KMS-11 (cell line): ENCODE measurements around the gene CDHR1.

Experiments used
- H2AFZ ChIP-seq: fragments of 200-600 bp; sonication (generic); 2 replicates; pipeline ENCODE4 v1.6.1; 2016; ENCODE audit warnings: antibody characterized with exemption, mixed run types, low read depth
- H3K27ac ChIP-seq: fragments of 200-600 bp; sonication (generic); 2 replicates; pipeline ENCODE4 v1.6.1; 2016; ENCODE audit warnings: mild to moderate bottlenecking, mixed run types
- H3K27me3 ChIP-seq: fragments of 200-600 bp; sonication (generic); 2 replicates; pipeline ENCODE4 v1.6.1; 2017; ENCODE audit warnings: mild to moderate bottlenecking, low read depth, mixed run types, moderate library complexity; ENCODE audit not compliant: insufficient read depth
- H3K36me3 ChIP-seq: fragments of 200-600 bp; sonication (generic); 2 replicates; pipeline ENCODE4 v1.6.1; 2017; ENCODE audit warnings: mild to moderate bottlenecking, mixed run types; ENCODE audit not compliant: insufficient read depth
- H3K4me1 ChIP-seq: fragments of 200-600 bp; sonication (generic); 2 replicates; pipeline ENCODE4 v1.6.1; 2016; ENCODE audit warnings: mild to moderate bottlenecking, low read depth, mixed run types; ENCODE audit not compliant: poor library complexity, severe bottlenecking
- H3K4me2 ChIP-seq: fragments of 200-600 bp; sonication (generic); 2 replicates; pipeline ENCODE4 v1.7.0; 2016; ENCODE audit warnings: mild to moderate bottlenecking, mixed run types
- H3K4me3 ChIP-seq: fragments of 200-600 bp; sonication (generic); IDR thresholded peaks from 2 replicates; pipeline ENCODE4 v1.6.1; 2017; ENCODE audit warnings: low read depth, low read length, mixed read lengths; ENCODE audit not compliant: insufficient read depth
- H3K79me2 ChIP-seq: fragments of 200-600 bp; sonication (generic); 2 replicates; pipeline ENCODE4 v1.6.1; 2016; ENCODE audit warnings: low read depth, mixed run types; ENCODE audit not compliant: insufficient read depth
- H3K9ac ChIP-seq: fragments of 200-600 bp; sonication (generic); 2 replicates; pipeline ENCODE4 v1.6.1; 2016; ENCODE audit warnings: mild to moderate bottlenecking, mixed run types
- H4K20me1 ChIP-seq: fragments of 200-600 bp; sonication (generic); 2 replicates; pipeline ENCODE4 v1.6.1; 2016; ENCODE audit warnings: mild to moderate bottlenecking, mixed run types; ENCODE audit not compliant: insufficient read depth
- TF ChIP-seq, protein P1 (sequence below): fragments of 200-600 bp; sonication (generic); conservative IDR thresholded peaks from 2 replicates; pipeline ENCODE4 v1.6.1; 2017; ENCODE audit warnings: low read depth, mild to moderate bottlenecking, antibody characterized with exemption, low read length, moderate library complexity, mixed read lengths

The CDHR1 gene

GRCh38 chr10:84172467-84173356, 21.6 kb upstream of the CDHR1 start:
- Histone ChIP-seq H3K27me3 (no peaks in the 10 kb centered on the region), H3K4me1 (no peaks in the 10 kb centered on the region), H4K20me1 (no peaks in the 10 kb centered on the region), H3K36me3 (no peaks in the 10 kb centered on the region), H3K4me3 (no peak overlapping the region), H3K27ac (no peak overlapping the region), H3K4me2 (no peak overlapping the region), H3K9ac (no peak overlapping the region), H3K79me2 (no peaks in the 10 kb centered on the region), H2AFZ (no peak overlapping the region)
- TF ChIP-seq, protein P1, sequence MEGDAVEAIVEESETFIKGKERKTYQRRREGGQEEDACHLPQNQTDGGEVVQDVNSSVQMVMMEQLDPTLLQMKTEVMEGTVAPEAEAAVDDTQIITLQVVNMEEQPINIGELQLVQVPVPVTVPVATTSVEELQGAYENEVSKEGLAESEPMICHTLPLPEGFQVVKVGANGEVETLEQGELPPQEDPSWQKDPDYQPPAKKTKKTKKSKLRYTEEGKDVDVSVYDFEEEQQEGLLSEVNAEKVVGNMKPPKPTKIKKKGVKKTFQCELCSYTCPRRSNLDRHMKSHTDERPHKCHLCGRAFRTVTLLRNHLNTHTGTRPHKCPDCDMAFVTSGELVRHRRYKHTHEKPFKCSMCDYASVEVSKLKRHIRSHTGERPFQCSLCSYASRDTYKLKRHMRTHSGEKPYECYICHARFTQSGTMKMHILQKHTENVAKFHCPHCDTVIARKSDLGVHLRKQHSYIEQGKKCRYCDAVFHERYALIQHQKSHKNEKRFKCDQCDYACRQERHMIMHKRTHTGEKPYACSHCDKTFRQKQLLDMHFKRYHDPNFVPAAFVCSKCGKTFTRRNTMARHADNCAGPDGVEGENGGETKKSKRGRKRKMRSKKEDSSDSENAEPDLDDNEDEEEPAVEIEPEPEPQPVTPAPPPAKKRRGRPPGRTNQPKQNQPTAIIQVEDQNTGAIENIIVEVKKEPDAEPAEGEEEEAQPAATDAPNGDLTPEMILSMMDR = no peak

GRCh38 chr10:84173501-84173929, 20.8 kb upstream of the CDHR1 start, which contains the start of gene GPR15LG:
Gene GPR15LG (plus strand): TSS chr10:84173801. CDS start chr10:84173852, 51 bp downstream.
- no peak within 1 kb of the TSS for H3K9ac ChIP-seq
- H4K20me1 ChIP-seq = no peaks in the 10 kb centered on the region
- H3K36me3 ChIP-seq = no peaks in the 10 kb centered on the region
- H3K4me3 ChIP-seq = no peak within 1 kb of the TSS
- H3K4me2 ChIP-seq = no peak within 1 kb of the TSS
- no peaks in the 10 kb centered on the region for H3K27me3 ChIP-seq
- no peak within 1 kb of the TSS for H2AFZ ChIP-seq
- no peak within 1 kb of the TSS for H3K27ac ChIP-seq
- no peaks in the 10 kb centered on the region for H3K4me1 ChIP-seq
- H3K79me2 ChIP-seq = no peaks in the 10 kb centered on the region
- TF ChIP-seq, protein P1 = no peak

- Histone ChIP-seq H3K4me1 (no peaks in the 10 kb centered on the region), H3K9ac (no peak overlapping the region), H3K27ac (no peak overlapping the region), H2AFZ (no peak overlapping the region), H3K4me3 (no peak overlapping the region), H3K79me2 (no peaks in the 10 kb centered on the region), H3K4me2 (no peak overlapping the region), H3K36me3 (no peaks in the 10 kb centered on the region), H3K27me3 (no peaks in the 10 kb centered on the region), H4K20me1 (no peaks in the 10 kb centered on the region)
- TF ChIP-seq, protein P1 = no peak
Measured at GRCh38 chr10:84175436-84175835, 18.9 kb upstream of the CDHR1 start.

DNA sequence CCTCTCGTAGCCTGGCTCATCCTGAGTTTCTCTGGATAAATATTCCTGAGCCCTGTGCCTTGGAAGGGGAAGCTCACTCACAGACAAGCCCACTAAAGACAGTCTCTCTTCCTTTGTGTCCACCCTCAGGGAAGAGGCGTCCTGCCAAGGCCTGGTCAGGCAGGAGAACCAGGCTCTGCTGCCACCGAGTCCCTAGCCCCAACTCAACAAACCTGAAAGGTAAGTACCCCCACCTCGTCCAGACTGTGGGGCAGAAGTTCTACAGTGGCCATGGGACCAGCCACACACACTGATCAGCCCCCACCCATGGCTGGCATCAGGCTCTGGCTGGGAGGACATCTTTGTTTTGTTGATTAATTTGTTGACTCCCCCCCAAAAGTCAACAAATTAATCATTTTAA, 18.0 kb upstream of the CDHR1 start:
- Histone ChIP-seq H3K79me2 (no peaks in the 10 kb centered on the region), H3K4me1 (no peaks in the 10 kb centered on the region), H3K4me2 (no peak overlapping the region), H2AFZ (no peak overlapping the region), H4K20me1 (no peaks in the 10 kb centered on the region), H3K9ac (no peak overlapping the region), H3K4me3 (no peak overlapping the region), H3K27ac (no peak overlapping the region), H3K36me3 (no peaks in the 10 kb centered on the region), H3K27me3 (no peaks in the 10 kb centered on the region)
- TF ChIP-seq, protein P1 = no peak
